GM12801 (cell line): Measurements from ENCODE around the gene COL25A1.

Source experiments
- CTCF ChIP-seq: IDR thresholded peaks from one replicate; pipeline ENCODE4 v1.5.1; 2011; ENCODE audit warnings: control low read depth; ENCODE audit not compliant: insufficient read length; ENCODE audit errors: extremely low read depth

The COL25A1 gene

GRCh38 chr4:109157696-109158095, 144.8 kb downstream of the COL25A1 start:
- no peak for TF ChIP-seq CTCF

- TF ChIP-seq CTCF, result no peak
These were observed 145.3 kb downstream of the COL25A1 start for GRCh38 chr4:109157205-109157604.

GRCh38 chr4:109156356-109156755, 146.1 kb downstream of the COL25A1 start:
- no peak for TF ChIP-seq CTCF

GRCh38 chr4:109155682-109156283, 146.7 kb downstream of the COL25A1 start:
- no peak for TF ChIP-seq CTCF

GRCh38 chr4:109155084-109155483, 147.4 kb downstream of the COL25A1 start:
- TF ChIP-seq CTCF, result no peak

GRCh38 chr4:109154424-109154823, 148.0 kb downstream of the COL25A1 start:
- no peak for TF ChIP-seq CTCF

- TF ChIP-seq CTCF, result no peak
These were observed 152.6 kb downstream of the COL25A1 start for GRCh38 chr4:109149836-109150235.
